Myocyte (in vitro differentiated cells): ENCODE results near the gene AKR1B1. TPM values are rescaled to one million over a fixed set of nuclear protein-coding genes. Genes with fewer than 3 reads are reported as not detected.

Experiments used
- DNase-seq: peaks from one replicate; pipeline ENCODE4 v3.0.0-alpha.2; 2012; ENCODE audit warnings: low read depth
- total RNA-seq: library from RNA; depleted of rRNA; stranded (reverse); fragments of >200 nt; gene quantifications from 2 replicates; pipeline ENCODE4 v1.2.3, GENCODE V29; 2014

AKR1B1 gene
- total RNA-seq, 1 donor from 2014 or later, result 151 TPM

DNA sequence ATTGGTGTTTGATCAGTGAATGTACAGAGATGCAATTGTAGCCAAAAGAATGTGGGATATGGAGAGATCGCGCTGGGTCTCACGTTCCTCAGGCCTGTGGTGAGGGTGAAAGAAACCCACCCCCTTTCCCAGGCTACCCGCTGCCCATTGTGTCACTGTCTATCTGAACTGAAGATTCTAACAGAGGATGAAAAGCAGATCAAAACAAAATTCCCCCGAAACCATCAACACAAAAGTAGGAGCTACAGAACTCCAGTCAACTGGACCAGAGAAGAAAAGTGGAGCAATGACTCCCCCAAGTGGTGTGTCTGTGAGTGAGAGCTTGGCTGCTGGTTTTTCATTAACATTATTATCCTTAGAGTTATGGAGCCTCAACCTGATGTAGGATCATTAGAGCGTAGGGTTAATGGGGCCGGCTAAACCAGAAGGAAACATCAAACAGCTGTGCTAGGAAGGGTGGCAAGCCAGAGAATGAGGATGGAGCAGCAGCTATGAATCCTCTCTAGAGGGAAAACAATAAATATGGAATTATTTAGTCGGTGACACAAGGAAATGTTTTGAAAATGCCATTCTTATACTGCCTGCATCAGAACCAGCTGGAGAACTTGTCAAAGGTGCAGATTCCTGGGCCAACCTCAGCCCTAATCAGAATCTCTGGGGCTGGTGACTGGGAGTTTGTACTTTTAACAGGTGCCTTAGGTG is 38.3 kb downstream of the AKR1B1 start:
- DNase-seq, result peak; percentile 92

DNA sequence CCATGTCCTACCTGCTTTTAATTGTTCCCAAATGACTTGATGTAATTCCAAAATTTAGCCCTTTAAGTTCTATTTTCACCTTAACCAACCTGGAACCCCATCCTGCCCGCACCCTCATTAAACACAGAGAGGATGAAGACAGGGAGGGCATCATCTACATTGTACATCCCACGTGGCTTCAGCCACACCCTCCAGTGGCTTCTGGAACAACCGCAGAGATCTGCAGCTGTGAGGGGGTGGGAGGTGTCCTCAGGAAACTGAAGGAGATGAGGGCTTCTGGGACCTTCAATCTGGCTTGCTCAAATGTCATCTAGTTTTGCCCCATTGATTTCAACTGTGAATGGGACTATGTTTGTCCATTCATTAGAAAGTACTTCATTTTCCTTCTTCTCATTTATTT is 39.0 kb downstream of the AKR1B1 start:
- DNase-seq, result peak; percentile 88

GRCh38 chr7:134419085-134419484 is 39.8 kb downstream of the AKR1B1 start:
- no peak for DNase-seq

GRCh38 chr7:134415700-134416099 is 43.2 kb downstream of the AKR1B1 start:
- no peak for DNase-seq

GRCh38 chr7:134414109-134414508 is 44.8 kb downstream of the AKR1B1 start:
- DNase-seq, result peak; percentile 92

- no peak for DNase-seq
Observed at GRCh38 chr7:134407311-134407710, 51.6 kb downstream of the AKR1B1 start.

GRCh38 chr7:134406431-134406830 is 52.5 kb downstream of the AKR1B1 start:
- no peak for DNase-seq

DNA sequence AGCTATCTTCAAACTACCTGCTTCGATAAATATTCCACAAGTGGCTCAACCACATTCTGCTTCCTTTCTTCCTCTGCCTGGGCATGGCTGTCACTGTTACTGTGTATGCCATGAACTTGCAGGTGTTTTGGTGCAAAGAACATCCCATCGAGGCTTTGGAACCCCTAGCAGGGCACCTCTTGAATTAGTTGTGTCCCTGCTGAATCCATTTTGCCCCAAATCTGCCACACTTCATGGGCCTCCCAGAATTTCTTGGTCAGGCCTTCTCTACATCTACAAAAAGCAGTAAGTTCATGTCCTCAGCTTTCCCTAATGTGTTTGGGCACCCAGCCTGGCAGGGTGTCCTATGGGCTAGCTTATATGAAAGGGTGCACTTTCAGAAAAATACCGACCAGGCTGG is 53.6 kb downstream of the AKR1B1 start:
- no peak for DNase-seq

DNA sequence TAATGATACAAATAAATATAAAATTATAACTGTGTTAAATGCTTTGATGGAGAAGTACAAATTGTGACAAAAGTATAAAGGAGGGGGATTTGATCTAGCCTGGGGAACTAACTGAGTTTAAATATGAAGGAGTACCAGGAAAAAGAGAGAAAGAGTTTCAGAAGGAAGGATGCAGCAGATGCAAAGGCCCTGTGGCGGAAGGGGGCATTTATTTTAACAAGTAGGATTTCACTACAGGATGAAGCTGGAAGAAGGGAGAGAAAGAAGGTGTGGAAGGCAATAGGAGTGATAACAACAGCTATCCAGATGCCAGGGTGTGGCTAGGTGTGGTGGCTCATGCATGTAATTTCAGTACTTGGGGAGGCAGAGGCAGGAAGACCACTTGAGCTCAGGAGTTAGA is 55.8 kb downstream of the AKR1B1 start:
- DNase-seq, result no peak

- no peak for DNase-seq
Observed at GRCh38 chr7:134400859-134401258, 58.0 kb downstream of the AKR1B1 start.

DNA sequence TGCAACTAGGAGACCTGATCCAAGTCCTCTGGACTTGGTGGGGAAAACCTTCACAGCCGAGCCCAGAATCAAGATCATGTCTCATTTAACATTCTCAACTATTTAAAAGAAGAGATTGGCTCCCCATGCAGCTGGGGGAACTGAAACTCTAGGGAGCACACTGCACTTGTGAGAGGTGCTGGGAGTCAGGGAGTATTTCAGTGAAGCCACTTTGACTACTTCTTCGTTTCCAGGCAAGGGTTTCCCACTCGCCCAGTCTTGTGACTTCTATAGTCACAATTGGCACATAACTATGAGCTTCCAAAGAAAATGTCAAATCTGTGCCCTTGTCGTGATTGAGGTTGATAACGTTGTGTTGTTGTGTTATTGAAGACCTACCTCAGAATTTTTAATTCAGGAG is 62.9 kb downstream of the AKR1B1 start:
- no peak for DNase-seq

DNA sequence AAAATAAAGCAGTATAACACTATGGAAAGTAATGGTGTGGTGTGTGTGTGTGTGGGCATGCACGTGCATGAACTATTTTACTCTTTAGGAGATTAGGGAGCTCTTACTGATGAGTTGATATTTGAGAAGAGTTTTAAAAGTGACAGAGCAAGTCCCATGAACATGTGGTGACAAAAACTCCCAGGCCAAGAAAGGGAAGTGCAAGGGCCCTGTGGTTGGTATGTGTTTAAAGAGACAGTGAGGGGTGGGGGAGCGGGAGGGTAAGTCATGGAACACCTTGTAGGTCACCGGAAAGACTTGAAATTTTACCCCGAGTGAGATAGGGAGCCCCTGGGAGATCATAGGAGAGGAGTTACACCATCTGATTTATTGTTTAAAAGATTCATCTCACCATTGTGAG is 63.3 kb downstream of the AKR1B1 start:
- no peak for DNase-seq

DNA sequence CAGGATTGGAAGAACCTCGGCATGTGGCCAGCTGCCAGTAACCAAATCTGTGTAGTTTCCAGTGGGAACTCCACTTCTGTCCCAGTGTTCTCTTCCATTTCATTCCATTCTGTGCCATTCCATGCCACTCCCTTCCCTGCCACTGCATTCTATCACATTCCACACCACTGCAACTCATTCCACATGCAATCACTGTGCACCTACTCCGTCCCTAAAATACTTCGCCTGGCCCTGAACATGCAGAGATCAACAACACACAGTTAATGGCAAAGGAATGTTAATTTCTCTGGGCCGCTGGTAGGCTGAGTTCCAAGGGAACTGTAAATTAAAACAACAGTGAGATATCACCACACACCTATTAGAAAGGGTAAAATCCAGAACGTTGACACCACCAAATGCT is 64.8 kb downstream of the AKR1B1 start:
- peak; percentile 47 for DNase-seq

Other genes with a start within 250 kb of the AKR1B1 start
- 11.6 and 13.5 TPM in 2 replicates for gene SLC35B4, start 142.2 kb downstream of the AKR1B1 start, total RNA-seq
- 2.7 and 3.2 TPM in 2 replicates for gene AKR1B10, start 68.5 kb upstream of the AKR1B1 start, total RNA-seq
- gene AKR1B15, start 90.0 kb upstream of the AKR1B1 start, total RNA-seq, result 1.2 and 1.8 TPM in 2 replicates
- 34.0 and 45.0 TPM in 2 replicates for gene BPGM, start 187.8 kb upstream of the AKR1B1 start, total RNA-seq